ENCODE data around the gene ADGRG6. TPM values are rescaled to one million over a fixed set of nuclear protein-coding genes. Genes with fewer than 3 reads are reported as not detected.

Gene ADGRG6
- total RNA-seq, 1 experiment from 2014 or later, result 259 TPM

GRCh38 chr6:142476452-142476851, 174.6 kb downstream of the ADGRG6 start:
- CTCF ChIA-PET, result no interaction called here
- in situ Hi-C loops (cut with HindIII; ENCODE audit: low pct_unique_long_range_greater_than_20kb, low sequenced_read_pairs), result no loop called here

GRCh38 chr6:142478117-142478516, 176.3 kb downstream of the ADGRG6 start:
- no TSS peak for BruUV-seq (replicated peaks)
- TF ChIP-seq SIN3A (IDR thresholded peaks at IDR 0.05; ENCODE audit: borderline replicate concordance, insufficient read depth, low read depth, low read length) (no peak), CTCF (IDR thresholded peaks at IDR 0.05) (no peak), TCF7L2 (IDR thresholded peaks at IDR 0.05; ENCODE audit: low read depth, low read length) (no peak), REST (IDR thresholded peaks at IDR 0.05; ENCODE audit: insufficient read depth in 1 of 2, low read depth in 2 of 2, low read length in 1 of 2) (no peak), POLR2AphosphoS5 (IDR thresholded peaks at IDR 0.05; ENCODE audit: low read depth, low read length) (no peak)
- in situ Hi-C loops (cut with HindIII; ENCODE audit: low pct_unique_long_range_greater_than_20kb, low sequenced_read_pairs) (no loop called here), intact Hi-C loops (cut with micrococcal nuclease; ENCODE audit: unreplicated experiment) (loop anchor here (10.0 kb wide), 2 partner anchors 217 to 947 kb away; no protein-coding TSS in a partner anchor)
- H3K4me3 ChIP-seq (ENCODE audit: low read depth in 2 of 2, low read length in 2 of 2), result no peak overlapping the region
- CTCF ChIA-PET, result no interaction called here
- H3K27me3 ChIP-seq (ENCODE audit: control insufficient read depth, insufficient read depth, low read length), result peaks cover 3% of the 10 kb centered on the region; the same call in 1 of the 2 replicates
- no peak for DNase-seq (ENCODE audit: low read depth, low spot score)
- peaks cover 3% of the 10 kb centered on the region; the same call in 1 of the 2 replicates for H3K4me1 ChIP-seq (ENCODE audit: control insufficient read depth, insufficient read depth, low read length)
- no peaks in the 10 kb centered on the region for H3K36me3 ChIP-seq (ENCODE audit: control insufficient read depth, insufficient read depth, low read length)
- no peaks in the 10 kb centered on the region for H3K9me3 ChIP-seq (ENCODE audit: control insufficient read depth, insufficient read depth, low read depth, low read length)
- POLR2A ChIA-PET, result no interaction called here
- H3K27ac ChIP-seq (ENCODE audit: low read length), result no peak overlapping the region
- no peak for ATAC-seq

More at GRCh38 chr6:142476452-142476851, 174.6 kb downstream of the ADGRG6 start:
- ATAC-seq, result no peak
- intact Hi-C loops (cut with micrococcal nuclease; ENCODE audit: unreplicated experiment), result loop anchor here (10.0 kb wide), 2 partner anchors 218 to 948 kb away; no protein-coding TSS in a partner anchor
- H3K27ac ChIP-seq (ENCODE audit: low read length), result no peak overlapping the region
- TF ChIP-seq CTCF (IDR thresholded peaks at IDR 0.05) (no peak), REST (IDR thresholded peaks at IDR 0.05; ENCODE audit: insufficient read depth in 1 of 2, low read depth in 2 of 2, low read length in 1 of 2) (no peak), POLR2AphosphoS5 (IDR thresholded peaks at IDR 0.05; ENCODE audit: low read depth, low read length) (no peak), SIN3A (IDR thresholded peaks at IDR 0.05; ENCODE audit: borderline replicate concordance, insufficient read depth, low read depth, low read length) (no peak), TCF7L2 (IDR thresholded peaks at IDR 0.05; ENCODE audit: low read depth, low read length) (no peak)
- peaks cover 2% of the 10 kb centered on the region; the same call in 1 of the 2 replicates for H3K27me3 ChIP-seq (ENCODE audit: control insufficient read depth, insufficient read depth, low read length)
- H3K9me3 ChIP-seq (ENCODE audit: control insufficient read depth, insufficient read depth, low read depth, low read length), result no peaks in the 10 kb centered on the region
- POLR2A ChIA-PET, result interaction anchor here (0.5 kb wide), 1 partner anchor 320 kb away, joined by 3 read pairs; no protein-coding TSS in a partner anchor
- H3K36me3 ChIP-seq (ENCODE audit: control insufficient read depth, insufficient read depth, low read length), result no peaks in the 10 kb centered on the region
- H3K4me3 ChIP-seq (ENCODE audit: low read depth in 2 of 2, low read length in 2 of 2), result no peak overlapping the region
- peaks cover 3% of the 10 kb centered on the region; the same call in 1 of the 2 replicates for H3K4me1 ChIP-seq (ENCODE audit: control insufficient read depth, insufficient read depth, low read length)
- DNase-seq (ENCODE audit: low read depth, low spot score), result no peak
- BruUV-seq (replicated peaks), result no TSS peak
